ENCODE data around the gene HOXB6.

The HOXB6 gene

DNA sequence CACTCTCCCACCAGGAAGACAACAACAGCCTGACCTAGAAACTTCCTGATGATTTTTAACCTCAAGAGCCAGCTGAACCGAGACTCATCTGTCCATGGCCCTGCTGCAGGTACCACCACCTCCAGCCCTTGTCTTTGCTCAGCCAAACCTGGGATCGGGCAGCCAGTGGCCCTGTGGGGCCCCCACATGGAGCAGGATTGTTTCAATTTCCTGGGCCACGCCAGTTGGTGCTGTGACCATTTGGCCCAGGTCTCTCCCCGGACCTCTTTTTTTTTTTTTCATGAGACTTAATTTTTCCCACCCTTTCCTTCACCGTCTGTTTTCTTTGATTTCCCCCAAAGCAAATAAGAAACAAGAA is 51.6 kb downstream of the HOXB6 start:
- Histone ChIP-seq H2BK120ac (ENCODE audit: low read depth, low read length) (no peak overlapping the region), H3K27ac (ENCODE audit: low read depth, low read length) (no peak overlapping the region), H3K23ac (ENCODE audit: low read length) (no peak overlapping the region), H3K18ac (ENCODE audit: low read length) (no peak overlapping the region), H3K79me2 (ENCODE audit: control insufficient read depth, insufficient read depth, low read length) (no peaks in the 10 kb centered on the region), H2AK5ac (ENCODE audit: low read length) (no peak overlapping the region), H3K4ac (ENCODE audit: low read depth, low read length) (no peak overlapping the region), H4K8ac (ENCODE audit: low read depth, low read length) (no peak overlapping the region), H3K56ac (ENCODE audit: low read length) (no peak overlapping the region), H3K9ac (ENCODE audit: low read length) (no peak overlapping the region), H3K27me3 (ENCODE audit: insufficient read depth, low read length, poor library complexity) (peaks cover 74% of the 10 kb centered on the region), H3K36me3 (ENCODE audit: control insufficient read depth, insufficient read depth, low read length) (no peaks in the 10 kb centered on the region), H2BK15ac (replicated peaks; ENCODE audit: low read depth) (no peak overlapping the region), H3K79me1 (ENCODE audit: low read length) (no peaks in the 10 kb centered on the region), H3K4me3 (ENCODE audit: low read length) (no peak overlapping the region), H2BK5ac (ENCODE audit: low read length) (no peak overlapping the region), H3K4me1 (ENCODE audit: control insufficient read depth, low read depth, low read length) (no peaks in the 10 kb centered on the region), H3K4me2 (ENCODE audit: low read length) (no peak overlapping the region), H4K5ac (ENCODE audit: low read length) (no peak overlapping the region)
- no peak for DNase-seq
- no CpG with 5 or more reads among the region's 5 CpGs for WGBS (ENCODE audit: extremely low coverage, insufficient coverage, low lambda C conversion rate)

DNA sequence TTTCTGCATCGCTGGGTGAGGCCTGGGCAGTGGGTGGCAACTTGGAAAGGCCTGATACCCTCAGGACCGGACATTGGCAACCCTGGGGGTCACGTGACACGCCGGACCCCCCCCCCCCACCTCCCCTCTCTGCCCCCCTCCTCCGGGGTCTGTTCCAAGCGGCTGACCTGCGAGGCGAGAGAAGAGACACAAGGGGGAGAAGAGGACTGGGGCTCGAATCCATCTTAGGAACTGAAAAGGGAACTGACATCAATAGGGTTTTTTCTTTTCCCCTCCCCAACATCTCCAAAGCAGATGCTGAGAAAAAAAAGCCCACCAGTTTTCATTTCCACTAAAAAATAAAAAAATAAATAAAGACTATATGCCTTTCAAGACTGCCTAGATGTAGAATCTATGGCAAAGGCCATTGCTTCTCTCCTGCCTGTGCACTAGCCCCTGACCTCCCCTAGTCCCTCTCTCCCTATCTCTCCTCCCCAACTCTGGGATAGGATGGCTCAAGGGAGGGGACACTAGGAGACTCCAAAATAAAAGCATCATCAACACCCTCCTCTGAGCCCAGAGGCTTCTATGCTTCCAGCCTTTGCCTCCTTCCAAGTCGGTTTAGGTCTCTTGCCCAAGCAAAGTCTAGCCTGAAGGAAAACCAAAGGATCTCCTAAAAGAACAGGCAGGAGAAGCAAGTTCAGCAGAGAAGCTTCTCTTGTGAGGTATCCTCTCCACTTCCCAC is 52.2 kb downstream of the HOXB6 start:
- Histone ChIP-seq H4K8ac (ENCODE audit: low read depth, low read length) (no peak overlapping the region), H3K23ac (ENCODE audit: low read length) (no peak overlapping the region), H3K79me2 (ENCODE audit: control insufficient read depth, insufficient read depth, low read length) (no peaks in the 10 kb centered on the region), H3K56ac (ENCODE audit: low read length) (no peak overlapping the region), H3K4me2 (ENCODE audit: low read length) (no peak overlapping the region), H3K79me1 (ENCODE audit: low read length) (no peaks in the 10 kb centered on the region), H3K36me3 (ENCODE audit: control insufficient read depth, insufficient read depth, low read length) (no peaks in the 10 kb centered on the region), H2BK120ac (ENCODE audit: low read depth, low read length) (no peak overlapping the region), H2BK15ac (replicated peaks; ENCODE audit: low read depth) (no peak overlapping the region), H3K18ac (ENCODE audit: low read length) (no peak overlapping the region), H3K27me3 (ENCODE audit: insufficient read depth, low read length, poor library complexity) (peaks cover 73% of the 10 kb centered on the region), H3K4me3 (ENCODE audit: low read length) (no peak overlapping the region), H3K4ac (ENCODE audit: low read depth, low read length) (no peak overlapping the region), H3K9ac (ENCODE audit: low read length) (no peak overlapping the region), H2BK5ac (ENCODE audit: low read length) (no peak overlapping the region), H2AK5ac (ENCODE audit: low read length) (peak overlapping the region; percentile 13), H3K27ac (ENCODE audit: low read depth, low read length) (no peak overlapping the region), H4K5ac (ENCODE audit: low read length) (no peak overlapping the region), H3K4me1 (ENCODE audit: control insufficient read depth, low read depth, low read length) (no peaks in the 10 kb centered on the region)
- DNase-seq, result no peak
- WGBS (ENCODE audit: extremely low coverage, insufficient coverage, low lambda C conversion rate), result no CpG with 5 or more reads among the region's 11 CpGs

DNA sequence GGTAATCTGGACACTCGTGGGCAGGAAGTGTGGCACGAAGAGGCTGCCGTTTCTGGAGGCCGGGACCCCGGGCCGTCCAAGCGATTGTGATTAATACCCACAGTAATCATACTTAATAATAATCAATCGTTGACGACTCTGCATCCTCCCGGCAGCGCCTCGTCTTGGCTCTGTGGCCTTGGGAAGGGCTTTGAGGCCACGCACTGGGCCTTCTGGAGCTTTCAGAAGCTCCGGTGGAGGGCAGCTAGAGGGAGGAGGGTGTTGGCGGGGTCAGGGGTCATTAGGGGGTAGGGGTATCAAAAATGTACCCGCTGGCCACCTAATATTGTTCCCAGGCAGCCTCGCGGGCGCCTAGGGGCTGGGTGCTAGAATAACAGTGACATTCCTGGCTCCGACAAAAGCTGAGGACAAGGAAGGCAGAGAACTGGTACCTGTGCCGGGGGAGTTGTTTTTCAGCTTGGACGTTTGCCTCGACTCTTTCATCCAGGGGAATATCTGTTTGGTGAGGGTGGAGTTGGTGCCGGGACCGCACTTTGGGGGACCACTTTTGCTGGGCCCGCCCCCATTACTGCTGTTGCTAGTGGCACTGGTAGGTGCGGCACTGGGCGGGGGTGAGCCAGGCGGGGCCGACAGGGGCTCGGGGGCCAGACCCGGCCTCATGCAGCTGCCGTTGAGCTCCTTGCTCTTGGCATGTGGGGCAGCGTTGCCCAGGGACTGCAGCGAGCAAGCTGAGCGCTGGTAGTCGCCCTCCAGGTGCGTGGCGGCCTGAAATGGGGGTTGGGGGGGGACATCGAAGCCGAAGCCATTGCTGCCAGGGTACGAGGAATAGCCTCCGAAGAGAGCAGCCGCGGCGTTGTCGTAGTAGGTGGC is 53.0 kb downstream of the HOXB6 start:
- no peak overlapping the region for H3K23ac ChIP-seq (ENCODE audit: low read length)
- no peaks in the 10 kb centered on the region for H3K36me3 ChIP-seq (ENCODE audit: control insufficient read depth, insufficient read depth, low read length)
- H2AK5ac ChIP-seq (ENCODE audit: low read length), result no peak overlapping the region
- no peak overlapping the region for H3K56ac ChIP-seq (ENCODE audit: low read length)
- H3K4ac ChIP-seq (ENCODE audit: low read depth, low read length), result no peak overlapping the region
- H3K79me1 ChIP-seq (ENCODE audit: low read length), result no peaks in the 10 kb centered on the region
- WGBS (ENCODE audit: extremely low coverage, insufficient coverage, low lambda C conversion rate), result no CpG with 5 or more reads among the region's 47 CpGs
- H3K18ac ChIP-seq (ENCODE audit: low read length), result no peak overlapping the region
- no peak overlapping the region for H2BK120ac ChIP-seq (ENCODE audit: low read depth, low read length)
- no peak overlapping the region for H2BK15ac ChIP-seq (replicated peaks; ENCODE audit: low read depth)
- H2BK5ac ChIP-seq (ENCODE audit: low read length), result no peak overlapping the region
- H3K9ac ChIP-seq (ENCODE audit: low read length), result no peak overlapping the region
- peaks cover 3% of the 10 kb centered on the region for H3K4me1 ChIP-seq (ENCODE audit: control insufficient read depth, low read depth, low read length)
- no peak overlapping the region for H4K8ac ChIP-seq (ENCODE audit: low read depth, low read length)
- H4K5ac ChIP-seq (ENCODE audit: low read length), result no peak overlapping the region
- DNase-seq, result no peak
- H3K79me2 ChIP-seq (ENCODE audit: control insufficient read depth, insufficient read depth, low read length), result no peaks in the 10 kb centered on the region
- no peak overlapping the region for H3K4me3 ChIP-seq (ENCODE audit: low read length)
- H3K4me2 ChIP-seq (ENCODE audit: low read length), result no peak overlapping the region
- peaks cover 73% of the 10 kb centered on the region for H3K27me3 ChIP-seq (ENCODE audit: insufficient read depth, low read length, poor library complexity)
- no peak overlapping the region for H3K27ac ChIP-seq (ENCODE audit: low read depth, low read length)

DNA sequence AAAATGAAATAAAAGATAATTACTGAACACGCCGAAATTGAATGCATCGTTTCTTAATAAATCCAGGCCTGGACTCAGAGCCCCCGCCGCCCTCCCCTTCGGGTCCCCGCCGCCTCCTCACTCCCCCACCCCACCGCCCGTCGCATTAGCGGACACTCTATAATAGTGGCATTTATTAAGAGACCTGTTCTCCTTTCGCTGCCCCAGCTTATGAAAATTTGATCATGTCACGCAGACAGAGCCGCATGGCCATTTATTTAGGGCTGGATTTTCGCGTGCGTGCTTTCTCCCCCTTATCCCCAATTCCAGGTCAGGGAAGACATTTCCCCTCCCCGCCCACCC is 53.6 kb downstream of the HOXB6 start:
- Histone ChIP-seq H3K79me1 (ENCODE audit: low read length) (no peaks in the 10 kb centered on the region), H3K56ac (ENCODE audit: low read length) (no peak overlapping the region), H4K5ac (ENCODE audit: low read length) (no peak overlapping the region), H3K9ac (ENCODE audit: low read length) (no peak overlapping the region), H3K4me3 (ENCODE audit: low read length) (no peak overlapping the region), H3K79me2 (ENCODE audit: control insufficient read depth, insufficient read depth, low read length) (no peaks in the 10 kb centered on the region), H3K4me2 (ENCODE audit: low read length) (no peak overlapping the region), H2BK5ac (ENCODE audit: low read length) (no peak overlapping the region), H3K27ac (ENCODE audit: low read depth, low read length) (no peak overlapping the region), H2BK15ac (replicated peaks; ENCODE audit: low read depth) (no peak overlapping the region), H2BK120ac (ENCODE audit: low read depth, low read length) (no peak overlapping the region), H3K18ac (ENCODE audit: low read length) (no peak overlapping the region), H3K36me3 (ENCODE audit: control insufficient read depth, insufficient read depth, low read length) (no peaks in the 10 kb centered on the region), H4K8ac (ENCODE audit: low read depth, low read length) (no peak overlapping the region), H2AK5ac (ENCODE audit: low read length) (no peak overlapping the region), H3K4me1 (ENCODE audit: control insufficient read depth, low read depth, low read length) (peaks cover 6% of the 10 kb centered on the region), H3K27me3 (ENCODE audit: insufficient read depth, low read length, poor library complexity) (peaks cover 69% of the 10 kb centered on the region), H3K4ac (ENCODE audit: low read depth, low read length) (no peak overlapping the region), H3K23ac (ENCODE audit: low read length) (no peak overlapping the region)
- WGBS (ENCODE audit: extremely low coverage, insufficient coverage, low lambda C conversion rate), result no CpG with 5 or more reads among the region's 19 CpGs
- DNase-seq, result no peak

DNA sequence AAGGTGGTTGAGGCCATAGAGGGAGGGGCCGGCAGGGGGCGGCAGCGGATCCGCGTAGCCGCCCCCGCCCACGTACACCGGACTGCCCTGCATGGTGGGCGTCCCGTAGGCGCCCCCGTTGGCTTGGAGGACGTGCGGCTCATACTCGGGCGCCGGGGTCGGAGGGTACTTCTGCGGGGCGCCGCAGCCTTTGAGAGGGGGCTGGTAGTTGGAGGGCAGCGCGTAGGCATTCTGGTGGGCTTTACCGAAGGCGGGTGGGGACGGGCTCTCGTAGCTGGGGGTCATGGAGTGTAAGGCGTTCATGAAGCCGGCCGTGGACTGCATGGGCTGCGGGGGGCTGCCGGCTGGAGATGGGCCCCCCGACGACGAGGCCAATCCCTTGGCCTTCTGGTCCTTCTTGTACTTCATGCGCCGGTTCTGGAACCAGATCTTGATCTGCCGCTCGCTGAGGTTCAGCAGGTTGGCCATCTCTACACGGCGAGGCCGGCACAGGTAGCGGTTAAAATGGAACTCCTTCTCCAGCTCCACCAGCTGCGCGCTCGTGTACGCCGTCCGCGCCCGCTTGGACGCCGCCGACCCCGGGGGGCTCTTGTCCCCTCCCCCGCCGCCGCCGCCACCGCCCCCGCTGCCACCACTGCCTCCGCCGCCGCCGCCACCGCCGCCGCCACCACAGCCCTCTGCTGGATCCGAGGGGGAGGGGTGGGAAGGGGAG is 54.1 kb downstream of the HOXB6 start:
- H3K4me1 ChIP-seq (ENCODE audit: control insufficient read depth, low read depth, low read length), result peaks cover 6% of the 10 kb centered on the region
- no peak overlapping the region for H2BK5ac ChIP-seq (ENCODE audit: low read length)
- no peak for DNase-seq
- H3K27ac ChIP-seq (ENCODE audit: low read depth, low read length), result no peak overlapping the region
- H3K18ac ChIP-seq (ENCODE audit: low read length), result no peak overlapping the region
- no peaks in the 10 kb centered on the region for H3K79me1 ChIP-seq (ENCODE audit: low read length)
- no peak overlapping the region for H3K23ac ChIP-seq (ENCODE audit: low read length)
- no peak overlapping the region for H3K56ac ChIP-seq (ENCODE audit: low read length)
- no peak overlapping the region for H3K4ac ChIP-seq (ENCODE audit: low read depth, low read length)
- H3K4me3 ChIP-seq (ENCODE audit: low read length), result no peak overlapping the region
- no peaks in the 10 kb centered on the region for H3K36me3 ChIP-seq (ENCODE audit: control insufficient read depth, insufficient read depth, low read length)
- H2AK5ac ChIP-seq (ENCODE audit: low read length), result no peak overlapping the region
- WGBS (ENCODE audit: extremely low coverage, insufficient coverage, low lambda C conversion rate), result no CpG with 5 or more reads among the region's 70 CpGs
- no peak overlapping the region for H3K9ac ChIP-seq (ENCODE audit: low read length)
- peaks cover 68% of the 10 kb centered on the region for H3K27me3 ChIP-seq (ENCODE audit: insufficient read depth, low read length, poor library complexity)
- H3K4me2 ChIP-seq (ENCODE audit: low read length), result no peak overlapping the region
- H2BK15ac ChIP-seq (replicated peaks; ENCODE audit: low read depth), result no peak overlapping the region
- no peaks in the 10 kb centered on the region for H3K79me2 ChIP-seq (ENCODE audit: control insufficient read depth, insufficient read depth, low read length)
- H4K5ac ChIP-seq (ENCODE audit: low read length), result no peak overlapping the region
- H2BK120ac ChIP-seq (ENCODE audit: low read depth, low read length), result no peak overlapping the region
- H4K8ac ChIP-seq (ENCODE audit: low read depth, low read length), result no peak overlapping the region

All from mesendoderm (in vitro differentiated cells).